Measurements from ENCODE around the gene TBL1XR1. TPM values are rescaled to one million over a fixed set of nuclear protein-coding genes. Genes with fewer than 3 reads are reported as not detected.

The TBL1XR1 gene
- total and polyA plus RNA-seq, 2 of the 13 experiments (the other 11 are each of a cell fraction or from before 2014, with no cell fraction given): 57.7 to 62.5 TPM

- TF ChIP-seq, protein P1, sequence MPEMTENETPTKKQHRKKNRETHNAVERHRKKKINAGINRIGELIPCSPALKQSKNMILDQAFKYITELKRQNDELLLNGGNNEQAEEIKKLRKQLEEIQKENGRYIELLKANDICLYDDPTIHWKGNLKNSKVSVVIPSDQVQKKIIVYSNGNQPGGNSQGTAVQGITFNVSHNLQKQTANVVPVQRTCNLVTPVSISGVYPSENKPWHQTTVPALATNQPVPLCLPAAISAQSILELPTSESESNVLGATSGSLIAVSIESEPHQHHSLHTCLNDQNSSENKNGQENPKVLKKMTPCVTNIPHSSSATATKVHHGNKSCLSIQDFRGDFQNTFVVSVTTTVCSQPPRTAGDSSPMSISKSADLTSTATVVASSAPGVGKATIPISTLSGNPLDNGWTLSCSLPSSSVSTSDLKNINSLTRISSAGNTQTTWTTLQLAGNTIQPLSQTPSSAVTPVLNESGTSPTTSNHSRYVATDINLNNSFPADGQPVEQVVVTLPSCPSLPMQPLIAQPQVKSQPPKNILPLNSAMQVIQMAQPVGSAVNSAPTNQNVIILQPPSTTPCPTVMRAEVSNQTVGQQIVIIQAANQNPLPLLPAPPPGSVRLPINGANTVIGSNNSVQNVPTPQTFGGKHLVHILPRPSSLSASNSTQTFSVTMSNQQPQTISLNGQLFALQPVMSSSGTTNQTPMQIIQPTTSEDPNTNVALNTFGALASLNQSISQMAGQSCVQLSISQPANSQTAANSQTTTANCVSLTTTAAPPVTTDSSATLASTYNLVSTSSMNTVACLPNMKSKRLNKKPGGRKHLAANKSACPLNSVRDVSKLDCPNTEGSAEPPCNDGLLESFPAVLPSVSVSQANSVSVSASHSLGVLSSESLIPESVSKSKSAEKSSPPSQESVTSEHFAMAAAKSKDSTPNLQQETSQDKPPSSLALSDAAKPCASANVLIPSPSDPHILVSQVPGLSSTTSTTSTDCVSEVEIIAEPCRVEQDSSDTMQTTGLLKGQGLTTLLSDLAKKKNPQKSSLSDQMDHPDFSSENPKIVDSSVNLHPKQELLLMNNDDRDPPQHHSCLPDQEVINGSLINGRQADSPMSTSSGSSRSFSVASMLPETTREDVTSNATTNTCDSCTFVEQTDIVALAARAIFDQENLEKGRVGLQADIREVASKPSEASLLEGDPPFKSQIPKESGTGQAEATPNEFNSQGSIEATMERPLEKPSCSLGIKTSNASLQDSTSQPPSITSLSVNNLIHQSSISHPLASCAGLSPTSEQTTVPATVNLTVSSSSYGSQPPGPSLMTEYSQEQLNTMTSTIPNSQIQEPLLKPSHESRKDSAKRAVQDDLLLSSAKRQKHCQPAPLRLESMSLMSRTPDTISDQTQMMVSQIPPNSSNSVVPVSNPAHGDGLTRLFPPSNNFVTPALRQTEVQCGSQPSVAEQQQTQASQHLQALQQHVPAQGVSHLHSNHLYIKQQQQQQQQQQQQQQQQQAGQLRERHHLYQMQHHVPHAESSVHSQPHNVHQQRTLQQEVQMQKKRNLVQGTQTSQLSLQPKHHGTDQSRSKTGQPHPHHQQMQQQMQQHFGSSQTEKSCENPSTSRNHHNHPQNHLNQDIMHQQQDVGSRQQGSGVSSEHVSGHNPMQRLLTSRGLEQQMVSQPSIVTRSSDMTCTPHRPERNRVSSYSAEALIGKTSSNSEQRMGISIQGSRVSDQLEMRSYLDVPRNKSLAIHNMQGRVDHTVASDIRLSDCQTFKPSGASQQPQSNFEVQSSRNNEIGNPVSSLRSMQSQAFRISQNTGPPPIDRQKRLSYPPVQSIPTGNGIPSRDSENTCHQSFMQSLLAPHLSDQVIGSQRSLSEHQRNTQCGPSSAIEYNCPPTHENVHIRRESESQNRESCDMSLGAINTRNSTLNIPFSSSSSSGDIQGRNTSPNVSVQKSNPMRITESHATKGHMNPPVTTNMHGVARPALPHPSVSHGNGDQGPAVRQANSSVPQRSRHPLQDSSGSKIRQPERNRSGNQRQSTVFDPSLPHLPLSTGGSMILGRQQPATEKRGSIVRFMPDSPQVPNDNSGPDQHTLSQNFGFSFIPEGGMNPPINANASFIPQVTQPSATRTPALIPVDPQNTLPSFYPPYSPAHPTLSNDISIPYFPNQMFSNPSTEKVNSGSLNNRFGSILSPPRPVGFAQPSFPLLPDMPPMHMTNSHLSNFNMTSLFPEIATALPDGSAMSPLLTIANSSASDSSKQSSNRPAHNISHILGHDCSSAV (CRISPR knock-in tag; IDR thresholded peaks at IDR 0.05; ENCODE audit: borderline replicate concordance): no peak
- TF ChIP-seq HOMEZ (CRISPR knock-in tag; IDR thresholded peaks at IDR 0.05; ENCODE audit: low read depth) (peak; percentile 99), HNF4G (IDR thresholded peaks at IDR 0.05; ENCODE audit: borderline replicate concordance, low read depth, low read length) (no peak), HNF4G (CRISPR knock-in tag; IDR thresholded peaks at IDR 0.05; ENCODE audit: borderline replicate concordance, low read depth) (no peak), TBP (CRISPR knock-in tag; IDR thresholded peaks at IDR 0.05) (no peak), NFIB (CRISPR knock-in tag; IDR thresholded peaks at IDR 0.05; ENCODE audit: borderline replicate concordance) (no peak), ZNF329 (CRISPR knock-in tag; IDR thresholded peaks at IDR 0.05; ENCODE audit: low read depth) (no peak), ZNF749 (CRISPR knock-in tag; IDR thresholded peaks at IDR 0.05; ENCODE audit: borderline replicate concordance) (no peak), ZNF138 (CRISPR knock-in tag; IDR thresholded peaks at IDR 0.05; ENCODE audit: low read depth) (no peak), NFE2 (CRISPR knock-in tag; IDR thresholded peaks at IDR 0.05) (no peak), ZNF230 (CRISPR knock-in tag; IDR thresholded peaks at IDR 0.05) (0 out of 2 replicates have a peak, but pooled peaks have one; percentile 36), MAFF (IDR thresholded peaks at IDR 0.05; ENCODE audit: low read depth, low read length) (no peak), TSC22D2 (CRISPR knock-in tag; IDR thresholded peaks at IDR 0.05; ENCODE audit: borderline replicate concordance) (no peak), ZNF614 (CRISPR knock-in tag; IDR thresholded peaks at IDR 0.05; ENCODE audit: borderline replicate concordance) (peak; percentile 53; the same call in 1 of the 2 replicates), ZNF678 (CRISPR knock-in tag; IDR thresholded peaks at IDR 0.05) (no peak), ZSCAN25 (CRISPR knock-in tag; IDR thresholded peaks at IDR 0.05) (0 out of 2 replicates have a peak, but pooled peaks have one; percentile 27), TRIM24 (CRISPR knock-in tag; IDR thresholded peaks at IDR 0.05) (no peak), TBX2 (CRISPR knock-in tag; IDR thresholded peaks at IDR 0.05; ENCODE audit: borderline replicate concordance) (peak; percentile 87), USF2 (IDR thresholded peaks at IDR 0.05; ENCODE audit: low read depth, low read length) (no peak), USF2 (CRISPR knock-in tag; IDR thresholded peaks at IDR 0.05; ENCODE audit: borderline replicate concordance) (peak; percentile 65; the same call in 1 of the 2 replicates)
These were observed 85.7 kb downstream of the TBL1XR1 start (continued) for GRCh38 chr3:177111541-177111949.
